HPDE6-E6E7 (cell line): ENCODE measurements around the gene RRP9.

Source experiments
- DNase-seq: peaks from one replicate; pipeline ENCODE4 v3.0.0; 2011; ENCODE audit warnings: missing footprints; ENCODE audit errors: extremely low spot score

RRP9 gene

DNA sequence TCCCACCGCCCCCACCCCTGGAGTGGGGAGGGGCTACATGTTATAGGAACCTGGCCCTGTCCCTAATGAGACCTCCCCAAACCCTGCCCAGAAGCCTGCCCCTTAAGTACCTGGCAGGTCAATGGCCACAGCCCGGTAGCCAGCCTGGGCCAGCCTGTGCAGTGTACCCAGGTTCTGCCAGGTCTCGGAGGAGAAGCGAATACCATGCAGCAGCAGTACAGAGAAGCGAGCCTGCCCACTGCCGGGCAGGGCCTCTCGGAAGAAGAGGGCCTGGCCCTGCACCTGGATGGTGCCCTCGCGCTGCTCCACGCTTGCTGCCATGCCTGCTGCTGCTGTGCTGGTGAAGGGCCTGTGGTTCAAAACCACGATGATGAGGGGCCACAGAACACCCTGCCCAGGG is 29.6 kb upstream of the RRP9 start:
- no peak for DNase-seq

DNA sequence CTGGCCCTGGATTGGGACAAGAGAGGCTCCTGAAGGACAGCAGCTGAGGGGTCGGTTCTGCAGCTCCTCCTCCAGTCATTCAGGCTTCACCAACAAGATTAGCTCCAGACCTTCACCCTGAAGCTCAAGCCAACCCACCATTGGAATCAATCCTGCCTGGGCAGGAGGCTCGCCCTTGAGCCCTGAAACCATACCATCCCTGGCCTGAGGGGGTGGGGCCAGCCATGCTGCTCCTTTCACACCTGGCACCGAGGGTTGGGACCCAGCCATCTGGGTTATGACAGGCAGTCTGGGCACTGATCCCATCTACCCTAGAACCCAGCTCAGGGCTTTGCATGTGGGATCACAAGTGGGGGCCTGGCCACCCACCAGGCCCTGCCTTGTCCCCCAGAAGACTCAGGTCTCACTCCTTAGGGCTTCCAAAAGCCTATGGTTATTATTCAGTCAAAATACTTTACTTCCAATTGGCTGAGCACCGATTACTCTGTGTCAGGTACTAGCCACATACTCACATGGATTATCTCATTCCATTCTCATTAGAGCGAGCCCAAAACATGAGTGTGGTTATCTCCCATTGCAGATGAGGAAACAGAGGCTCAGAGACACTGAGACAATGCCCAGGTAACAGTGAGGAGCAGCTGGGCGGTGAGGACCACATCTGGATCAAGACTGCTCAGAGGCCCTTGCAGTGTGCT is 29.0 kb upstream of the RRP9 start:
- no peak for DNase-seq

DNA sequence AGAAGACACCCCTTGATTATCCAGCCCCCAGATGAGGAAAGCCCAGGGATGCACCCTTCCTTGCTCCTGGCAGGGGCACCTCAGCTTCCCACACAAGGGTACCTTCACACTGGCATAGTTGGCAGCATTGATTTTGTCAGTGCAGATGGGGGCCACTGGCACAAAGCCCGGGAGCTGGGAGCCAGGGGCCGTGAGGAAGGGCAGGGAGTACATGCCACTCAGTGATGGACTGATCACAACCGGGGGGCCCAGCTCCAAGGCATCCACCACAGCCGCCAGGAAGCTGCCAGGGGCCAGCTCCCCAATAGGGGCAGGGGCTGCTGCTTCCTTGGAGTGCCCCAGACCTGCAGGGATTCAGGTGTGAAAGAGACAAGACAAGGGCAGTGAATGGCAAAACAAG is 28.1 kb upstream of the RRP9 start:
- DNase-seq, result no peak

DNA sequence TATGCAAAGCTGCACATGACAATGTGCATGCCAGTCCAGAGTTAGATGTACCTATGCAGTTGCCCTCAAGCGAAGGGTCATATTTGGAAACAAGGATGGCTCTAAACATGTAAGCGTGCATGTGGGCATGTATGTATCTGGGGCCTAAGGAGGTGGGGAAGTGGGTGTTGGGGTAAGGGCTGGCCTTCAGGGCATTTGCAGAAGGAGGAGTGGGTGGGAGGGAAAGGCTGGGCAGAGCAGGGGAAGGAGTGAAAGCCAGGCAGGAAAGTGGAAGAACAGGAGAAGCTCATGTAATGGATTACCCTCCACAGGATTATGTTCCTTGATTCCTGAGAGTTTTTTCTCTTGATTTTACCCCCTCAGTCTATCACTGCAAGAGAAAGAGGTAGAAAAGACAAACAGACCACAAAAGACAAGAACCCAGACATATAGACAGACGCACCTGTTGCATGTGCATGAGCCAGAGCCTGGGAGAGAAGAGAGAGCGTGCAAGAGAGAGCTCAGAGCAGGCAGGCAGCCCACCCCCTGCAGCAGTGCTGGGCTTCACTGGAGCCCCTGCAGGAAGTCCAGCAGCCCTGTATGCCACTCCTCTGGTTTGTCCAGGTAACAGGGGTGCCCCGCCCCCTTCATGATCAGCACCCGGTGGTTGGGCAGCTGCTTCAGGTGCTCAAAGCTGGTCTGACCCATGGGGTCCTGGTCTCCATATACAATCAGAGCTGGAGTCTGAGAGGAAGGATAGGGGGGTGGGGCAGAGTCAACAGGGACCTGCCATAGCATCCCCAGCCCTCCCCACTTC is 27.4 kb upstream of the RRP9 start:
- no peak for DNase-seq

DNA sequence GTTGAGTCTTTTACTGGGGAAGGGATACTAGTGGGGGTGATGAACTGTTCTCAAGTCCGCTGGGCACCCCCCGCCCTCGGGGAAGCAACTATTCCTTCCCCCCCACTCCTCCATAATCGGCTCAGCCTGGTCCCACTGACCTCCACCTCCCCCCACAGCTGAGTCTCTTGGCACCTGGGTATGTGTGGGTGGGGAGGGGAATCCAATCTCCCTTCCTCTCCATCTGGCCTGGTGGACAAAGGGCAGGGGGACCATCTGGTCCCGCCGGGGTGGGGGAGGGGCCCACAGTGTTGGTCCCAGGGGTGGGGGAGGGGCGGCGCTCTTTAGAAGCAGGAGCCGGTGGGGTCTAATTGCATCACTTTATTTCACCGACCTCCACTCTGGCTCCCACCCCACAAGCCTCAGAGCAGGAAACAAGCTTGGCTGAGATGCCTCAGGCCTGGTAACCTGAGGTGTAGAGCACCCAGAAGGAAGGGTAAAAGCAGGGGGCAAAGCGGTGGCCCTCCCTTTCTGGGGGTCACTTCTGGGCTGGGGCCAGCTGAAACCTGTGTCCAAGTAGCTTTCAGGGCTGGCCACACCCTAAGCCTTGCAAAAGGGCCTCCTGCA is 26.6 kb upstream of the RRP9 start:
- DNase-seq, result no peak

DNA sequence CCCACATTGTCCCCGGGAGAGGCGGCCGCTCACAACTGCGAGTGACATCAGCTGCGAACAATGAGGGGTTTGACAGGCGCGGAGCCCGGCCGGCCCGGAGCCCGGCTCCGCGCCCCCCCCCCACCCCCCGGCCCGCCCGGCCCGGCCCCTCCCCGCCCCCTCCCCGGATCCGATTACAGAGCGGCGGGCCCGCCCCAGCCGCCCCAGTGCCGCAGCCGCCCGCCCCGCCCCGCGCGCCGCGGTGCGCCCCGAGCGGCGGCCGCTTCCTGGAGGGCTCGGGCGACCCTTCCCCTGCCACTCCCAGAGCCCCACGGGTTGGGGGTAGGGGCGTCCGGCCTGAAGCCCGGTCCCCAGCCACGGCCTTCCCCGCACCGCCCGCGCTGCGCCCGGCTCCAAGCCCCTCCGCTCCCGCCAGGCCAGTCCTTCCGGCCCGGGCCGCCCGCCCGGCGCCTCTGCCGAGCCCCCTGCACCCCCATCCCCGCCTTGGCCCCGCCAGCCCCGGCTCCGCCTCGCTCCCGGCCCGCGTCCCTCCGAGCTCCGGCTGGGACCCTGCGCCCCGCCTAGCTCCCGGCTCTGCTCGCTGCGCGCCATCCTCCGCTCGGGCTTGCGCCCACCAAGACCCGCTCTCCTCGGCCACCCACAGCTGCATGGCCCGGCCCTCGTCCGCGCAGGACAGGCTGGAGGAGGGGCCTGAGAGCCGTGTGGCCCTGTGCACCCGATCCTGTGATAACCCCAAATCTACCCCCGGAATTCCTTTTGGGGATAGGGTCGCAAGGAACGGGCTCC is 25.9 kb upstream of the RRP9 start, which contains the start of gene PCBP4:
Gene PCBP4, minus strand, starts transcription at position 71 of the 786 bp plus-strand sequence. CDS start 6,214 bp downstream, outside the sequence.
- no peak for DNase-seq

DNA sequence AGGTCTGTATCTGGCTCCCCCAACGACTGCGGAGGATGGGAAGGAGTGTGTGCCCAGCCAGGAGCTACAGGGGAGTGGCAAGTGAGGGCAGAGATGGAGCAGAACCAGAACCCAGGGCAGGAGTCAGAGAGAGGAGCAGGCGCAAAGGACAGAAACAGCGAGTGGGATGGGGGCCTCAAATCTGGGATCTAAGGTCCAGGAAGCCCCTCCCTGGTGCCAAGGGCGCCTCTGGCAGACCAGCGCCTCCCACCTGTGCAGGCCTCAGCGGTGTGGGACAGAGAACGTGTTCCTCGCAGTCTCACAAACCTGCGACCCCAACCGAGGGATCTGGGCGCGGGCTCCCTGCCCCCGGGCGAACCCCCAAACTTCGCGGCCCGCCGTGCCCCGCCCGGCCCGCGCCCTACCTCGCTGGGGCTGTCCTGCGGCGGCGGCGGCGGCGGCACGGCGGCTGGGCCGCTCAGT is 25.2 kb upstream of the RRP9 start:
- DNase-seq, result no peak

DNA sequence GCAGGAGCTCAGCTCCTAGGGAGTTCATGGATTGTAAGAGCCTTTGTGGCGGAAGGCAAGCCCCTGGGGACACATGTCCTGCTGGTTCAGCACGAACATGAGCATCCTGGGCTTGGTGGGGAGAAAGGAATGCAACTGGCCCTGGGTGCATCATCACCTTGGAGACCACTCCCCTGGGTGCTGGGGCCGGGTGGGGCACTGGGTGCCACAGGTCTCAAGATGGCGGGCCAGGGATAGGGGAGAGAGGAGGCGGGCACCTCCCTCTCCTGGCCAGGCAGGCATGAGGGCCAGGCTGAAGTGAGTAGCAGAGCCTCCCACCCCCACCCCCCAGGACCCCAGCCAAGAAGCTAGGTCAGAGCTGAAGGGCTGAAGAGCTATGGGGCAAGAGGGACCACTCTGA is 24.8 kb upstream of the RRP9 start:
- DNase-seq, result no peak

DNA sequence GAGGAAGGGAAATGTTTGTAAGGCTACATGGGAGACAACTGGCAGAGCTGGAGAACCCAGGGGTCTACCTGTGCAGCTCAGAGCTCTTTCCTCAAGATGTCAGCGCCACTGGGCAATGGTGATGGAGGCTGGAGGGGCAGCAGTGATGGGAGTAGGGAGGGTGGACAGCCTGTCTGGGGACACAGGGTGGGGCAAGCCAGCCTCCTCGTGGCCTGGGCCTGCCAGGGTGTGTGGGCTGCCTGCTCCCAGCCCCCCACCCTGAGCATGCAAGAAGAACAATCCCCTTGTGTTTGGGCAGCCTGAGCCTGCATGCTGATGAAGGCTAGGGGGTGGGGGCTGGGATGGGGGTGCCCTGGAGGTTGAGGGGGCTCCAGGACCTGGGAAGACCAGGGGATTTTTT is 24.3 kb upstream of the RRP9 start:
- no peak for DNase-seq

DNA sequence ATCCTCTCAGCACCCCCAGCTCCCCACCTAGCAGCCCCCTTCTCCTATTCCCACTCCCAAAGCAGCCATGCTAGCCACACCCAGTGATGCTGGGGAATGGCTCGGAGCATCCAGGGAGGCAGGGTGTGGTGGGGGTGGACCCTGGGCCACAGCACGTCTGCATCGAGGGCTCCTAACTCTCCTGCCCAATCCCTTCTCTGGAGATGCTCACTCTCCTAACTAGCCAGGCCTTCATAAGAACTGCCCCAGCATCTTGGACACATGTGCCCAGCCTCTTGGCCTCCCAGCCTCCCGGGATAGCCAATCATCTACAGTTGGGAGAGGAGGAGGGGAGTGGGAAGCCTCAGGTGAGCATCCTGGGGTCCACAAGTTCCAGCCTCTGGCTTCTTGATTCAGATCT is 22.8 kb upstream of the RRP9 start:
- no peak for DNase-seq

DNA sequence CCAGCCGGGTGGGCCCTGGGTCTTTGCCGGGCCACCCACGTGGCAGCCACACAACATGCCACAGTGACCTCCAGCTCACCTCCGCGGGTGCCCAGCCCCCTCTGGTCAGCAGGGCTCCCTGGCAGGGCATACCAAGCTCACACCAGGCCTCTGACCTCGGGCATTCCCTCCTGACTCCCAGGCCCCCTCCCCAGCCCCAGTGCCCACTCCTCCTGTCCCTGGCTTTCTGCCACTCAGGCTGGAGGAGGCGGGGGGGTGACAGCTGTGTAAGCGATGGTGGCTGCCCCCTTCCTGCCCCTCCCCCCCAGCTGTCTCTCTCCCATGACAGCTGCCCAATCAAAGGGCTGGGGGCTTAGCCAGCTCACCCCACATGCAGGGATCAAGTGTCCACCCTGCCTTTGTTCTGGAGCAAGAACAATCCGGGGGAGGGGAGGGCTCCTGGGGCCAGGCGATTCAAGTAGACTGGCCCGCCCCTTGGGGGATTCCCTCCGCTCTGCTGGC is 22.3 kb upstream of the RRP9 start:
- DNase-seq, result no peak

DNA sequence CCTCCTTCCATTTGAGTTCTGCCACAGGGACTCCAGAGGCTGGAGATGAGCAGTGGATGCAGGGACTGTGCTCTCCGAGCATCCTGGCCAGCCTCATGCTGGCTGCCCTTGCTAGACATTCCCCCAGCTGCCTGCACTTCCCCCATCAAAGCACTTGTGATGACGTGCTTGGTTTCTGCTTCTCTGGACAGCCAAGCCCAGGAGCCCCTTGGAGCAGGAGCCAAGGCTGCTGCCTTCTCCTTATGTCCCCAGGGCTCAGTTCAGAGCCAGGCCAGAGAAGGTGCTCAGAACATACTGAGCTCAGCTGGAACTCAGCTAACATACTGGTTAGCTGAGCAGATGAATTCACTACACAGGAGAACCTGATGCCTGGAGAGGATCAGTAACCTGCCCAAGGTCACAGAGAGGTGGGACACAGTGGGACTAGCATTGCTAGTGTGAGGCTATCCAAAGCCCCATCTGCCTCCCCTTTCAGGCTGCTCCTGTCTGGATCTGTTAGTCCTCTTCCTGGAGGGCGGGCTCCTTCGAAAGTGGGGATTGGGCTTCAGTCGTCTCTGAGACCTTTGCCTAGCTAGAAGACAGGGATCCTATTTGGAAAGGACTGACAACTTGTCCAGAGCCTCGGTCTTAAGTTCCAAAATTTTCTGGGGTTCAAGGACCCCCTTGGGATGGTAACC is 21.3 kb upstream of the RRP9 start:
- DNase-seq, result no peak

DNA sequence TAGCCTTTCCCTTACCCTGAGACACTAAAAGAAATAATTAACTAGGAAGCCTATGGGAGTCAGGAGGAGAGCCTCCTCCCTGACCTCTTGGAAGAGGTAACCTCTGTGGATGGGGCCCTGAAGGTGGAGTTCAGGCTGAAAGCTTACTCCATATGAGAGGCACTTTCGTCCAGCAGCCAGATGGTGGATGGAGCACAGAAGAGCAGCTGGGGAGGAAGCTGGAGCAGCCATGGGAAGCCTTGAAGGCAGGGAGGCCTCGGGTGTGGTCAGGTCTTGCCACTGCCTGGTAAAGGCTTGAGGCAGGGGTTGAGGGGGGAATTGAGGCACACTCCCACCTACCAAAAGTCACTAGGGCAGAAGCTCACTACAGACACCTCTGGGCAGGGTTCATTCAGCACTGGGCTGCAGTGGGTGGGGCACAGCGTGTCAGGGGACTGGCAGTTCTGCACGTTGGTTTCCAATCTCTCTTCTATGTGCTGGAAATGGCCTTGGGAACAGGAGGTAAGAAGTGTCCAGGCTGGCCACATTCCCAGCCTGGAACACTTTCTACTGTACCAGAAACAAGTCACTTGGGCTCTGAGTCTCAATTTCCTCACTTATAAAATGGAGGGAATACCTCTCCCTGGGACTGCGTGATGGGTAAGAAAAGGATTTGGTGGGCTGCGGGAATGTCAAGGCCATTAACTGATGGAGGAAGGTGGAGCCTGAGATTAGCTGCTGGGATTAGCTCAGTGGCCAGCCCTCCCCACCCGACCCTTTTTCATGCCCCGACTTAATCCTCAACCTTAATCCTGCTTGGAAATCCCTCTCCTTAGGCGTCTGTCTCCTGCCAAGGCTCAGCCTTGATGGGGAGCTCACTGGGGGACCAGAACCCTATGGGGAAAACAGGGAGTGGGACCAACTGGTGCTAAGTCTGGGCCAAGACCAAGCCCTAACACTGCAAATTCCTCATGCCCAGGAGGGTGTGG is 20.2 kb upstream of the RRP9 start:
- DNase-seq, result no peak

DNA sequence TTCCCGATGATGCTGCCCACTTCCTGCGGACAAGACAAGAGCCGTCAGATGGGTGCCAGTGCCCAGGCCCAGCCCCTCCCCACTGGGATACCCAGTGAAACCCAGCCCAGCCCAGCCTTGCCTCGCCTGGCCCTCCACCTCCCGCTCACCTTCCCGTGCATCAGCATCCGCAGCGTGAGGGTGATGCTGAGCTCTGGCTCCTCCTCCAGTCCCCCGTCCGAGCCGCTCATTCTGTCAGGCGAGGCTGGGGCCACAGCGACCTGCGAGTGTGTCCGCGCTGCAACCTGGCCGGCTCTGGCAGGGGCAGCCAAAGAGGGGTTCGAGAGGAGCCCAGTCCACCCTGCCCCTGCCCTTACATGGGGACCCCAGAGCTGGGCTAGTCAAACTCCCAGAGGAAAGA is 19.3 kb upstream of the RRP9 start:
- DNase-seq, result no peak

DNA sequence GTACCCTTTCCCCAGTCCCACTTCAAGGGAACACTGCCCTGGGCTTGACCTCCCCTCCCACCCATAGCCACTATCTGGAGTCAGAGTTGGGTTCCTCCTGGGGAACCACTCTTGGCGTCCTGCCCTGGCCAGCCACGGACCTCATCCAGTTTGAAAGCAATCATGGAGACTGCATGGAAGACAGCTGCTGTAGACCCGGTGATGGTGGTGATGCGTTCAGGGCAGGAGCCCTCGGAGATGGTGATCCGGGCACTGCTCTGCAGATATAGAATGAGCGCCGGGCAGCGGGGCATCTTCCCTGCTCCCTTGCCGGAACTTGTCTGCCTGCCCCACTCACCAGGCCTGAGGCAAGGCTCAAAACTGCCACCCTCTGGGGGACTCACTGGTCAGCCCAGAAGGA is 18.7 kb upstream of the RRP9 start:
- DNase-seq, result no peak

DNA sequence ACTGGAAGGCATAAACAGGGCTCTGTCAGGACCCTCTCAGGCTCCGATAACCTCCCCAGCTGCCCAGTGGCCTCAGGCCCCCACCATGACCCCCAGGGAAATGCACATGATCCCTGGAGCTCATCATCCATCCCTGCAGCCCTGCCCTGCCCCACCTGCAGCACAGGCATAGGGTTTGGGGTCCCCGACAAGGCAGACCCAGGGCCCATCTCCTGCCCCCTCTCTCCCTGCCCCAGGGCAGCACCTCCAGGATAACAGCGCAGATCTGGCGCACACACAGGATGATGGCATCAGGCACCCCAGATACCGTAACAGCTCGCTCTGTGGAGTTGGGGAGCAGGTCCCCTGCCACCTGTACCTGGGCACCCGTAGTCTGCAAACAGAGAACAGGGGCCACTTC is 17.9 kb upstream of the RRP9 start:
- no peak for DNase-seq

DNA sequence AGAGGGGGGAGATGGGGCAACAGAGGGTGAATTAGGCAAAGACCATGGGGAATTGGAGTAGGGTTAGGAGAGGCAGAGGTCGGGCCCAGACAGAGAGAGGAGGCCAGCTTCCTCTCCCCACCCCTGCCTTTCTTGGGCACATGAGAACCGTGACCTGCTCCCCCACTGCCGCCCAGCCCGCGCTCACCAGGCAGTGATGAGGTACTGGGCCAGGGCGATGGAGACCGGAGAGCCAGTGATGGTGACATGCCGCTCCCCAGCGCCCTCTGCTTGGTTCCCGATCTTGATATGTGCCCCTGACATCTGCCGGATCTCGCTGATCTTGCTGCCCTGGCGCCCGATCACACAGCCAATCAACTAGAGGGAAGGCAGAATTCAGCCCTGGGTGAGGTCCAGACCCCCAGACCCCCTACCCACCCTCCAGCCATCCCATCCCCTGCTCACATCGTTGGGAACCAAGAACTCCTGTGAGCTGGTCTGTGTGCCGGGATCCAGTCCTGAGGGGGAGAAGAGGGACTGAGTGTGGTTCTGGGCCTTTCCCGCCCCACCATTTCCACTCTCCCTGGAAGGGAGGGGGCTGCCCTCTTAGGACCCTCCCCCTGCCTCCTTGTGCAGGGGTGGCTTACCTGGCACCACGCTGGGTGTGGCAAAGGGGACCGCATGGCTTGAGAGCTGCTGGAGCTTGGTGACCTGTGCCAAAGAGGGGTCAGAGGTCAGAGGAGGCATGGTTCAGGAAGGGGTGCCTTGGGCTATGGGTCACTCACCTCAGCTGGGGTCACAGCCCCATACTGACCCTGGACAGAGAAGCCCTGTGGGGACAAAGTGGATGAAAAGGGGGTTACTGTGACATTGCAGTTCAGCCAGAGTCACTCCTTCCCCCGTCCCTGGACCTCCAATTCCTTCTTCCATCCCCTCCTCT is 17.2 kb upstream of the RRP9 start:
- no peak for DNase-seq

DNA sequence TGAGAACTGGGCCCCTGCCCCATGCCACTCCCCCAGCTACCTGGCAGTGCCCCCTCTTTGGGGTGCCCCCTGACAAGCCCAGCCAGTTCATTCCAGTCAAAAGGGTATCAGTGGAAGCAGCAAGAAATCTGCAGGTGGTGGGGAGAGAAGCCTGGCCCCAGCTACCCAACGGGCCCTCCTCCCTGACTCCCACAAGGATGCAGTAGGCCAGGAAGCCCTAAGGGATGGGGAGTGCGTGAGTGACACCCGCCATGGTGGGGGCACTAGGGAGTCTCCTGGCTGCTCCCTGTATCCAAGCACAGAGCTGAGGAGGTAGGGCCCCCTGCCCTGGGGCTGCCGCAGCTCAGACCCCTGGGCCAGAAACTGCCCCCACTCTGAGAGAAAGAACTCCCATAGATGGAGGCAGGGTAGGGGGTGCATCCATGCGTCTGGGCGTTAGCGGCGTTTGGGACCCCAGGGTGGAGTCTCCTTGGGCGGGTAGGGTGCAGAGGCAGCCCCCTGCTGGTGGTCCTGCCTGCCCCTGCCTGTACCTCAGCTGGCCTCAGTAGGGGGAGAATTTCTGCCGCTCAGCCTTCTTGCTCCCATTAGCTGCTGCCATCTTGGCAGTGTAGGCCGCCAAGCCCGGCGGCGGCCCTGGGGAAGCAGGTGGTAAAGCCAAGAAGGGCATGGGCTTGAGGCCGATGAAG is 16.0 kb upstream of the RRP9 start:
- DNase-seq, result no peak
